Kidney epithelial cell (primary cell): ENCODE measurements around the gene RBP2. TPM values are rescaled to one million over a fixed set of nuclear protein-coding genes. Genes with fewer than 3 reads are reported as not detected.

ENCODE experiments used
- DNase-seq: peaks from one replicate; pipeline ENCODE4 v3.0.0-alpha.2; 2010; ENCODE audit warnings: low read depth
- H3K27me3 ChIP-seq: 2 replicates; pipeline ENCODE4 v1.6.0; 2011; ENCODE audit warnings: low read length; ENCODE audit not compliant: control insufficient read depth, insufficient read depth
- H3K36me3 ChIP-seq: 2 replicates; pipeline ENCODE4 v1.5.1; 2011; ENCODE audit warnings: low read length; ENCODE audit not compliant: control insufficient read depth, insufficient read depth
- H3K4me3 ChIP-seq: 2 replicates; pipeline ENCODE4 v1.5.1; 2011; ENCODE audit warnings: low read depth, mild to moderate bottlenecking, control low read depth, low read length
- total RNA-seq: library from RNA; depleted of rRNA; stranded (reverse); fragments of >200 nt; gene quantifications from 2 replicates; pipeline ENCODE4 v1.2.3, GENCODE V29; 2015
- TF ChIP-seq, protein P1 (sequence below): IDR thresholded peaks from 2 replicates; pipeline ENCODE4 v1.5.1; 2011; ENCODE audit warnings: mild to moderate bottlenecking, moderate library complexity, low read length, control low read depth, inconsistent platforms; ENCODE audit not compliant: insufficient read depth, poor library complexity, severe bottlenecking

Gene RBP2
- total RNA-seq, 1 donor from 2014 or later, result not detected

DNA sequence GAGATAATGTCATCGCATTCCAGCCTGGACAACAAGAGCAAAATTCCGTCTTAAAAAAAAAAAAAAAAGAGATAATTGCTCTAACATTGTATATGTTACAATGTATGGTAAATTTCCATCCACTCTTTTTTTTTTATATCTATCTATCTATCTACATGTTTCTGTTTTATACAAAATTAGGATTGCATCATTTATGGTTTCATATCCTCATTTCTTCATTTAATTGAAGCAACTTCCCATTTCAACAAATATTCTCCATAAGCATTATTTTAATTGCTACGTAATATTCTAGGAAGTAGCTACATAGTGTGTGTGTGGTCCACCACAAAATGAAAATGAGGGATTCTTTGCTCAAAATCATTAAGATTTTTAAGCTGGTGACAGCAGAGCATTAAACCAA is 44.8 kb upstream of the RBP2 start:
- no peak for DNase-seq
- peaks cover 3% of the 10 kb centered on the region for H3K36me3 ChIP-seq
- H3K27me3 ChIP-seq, result no peaks in the 10 kb centered on the region
- TF ChIP-seq, protein P1, sequence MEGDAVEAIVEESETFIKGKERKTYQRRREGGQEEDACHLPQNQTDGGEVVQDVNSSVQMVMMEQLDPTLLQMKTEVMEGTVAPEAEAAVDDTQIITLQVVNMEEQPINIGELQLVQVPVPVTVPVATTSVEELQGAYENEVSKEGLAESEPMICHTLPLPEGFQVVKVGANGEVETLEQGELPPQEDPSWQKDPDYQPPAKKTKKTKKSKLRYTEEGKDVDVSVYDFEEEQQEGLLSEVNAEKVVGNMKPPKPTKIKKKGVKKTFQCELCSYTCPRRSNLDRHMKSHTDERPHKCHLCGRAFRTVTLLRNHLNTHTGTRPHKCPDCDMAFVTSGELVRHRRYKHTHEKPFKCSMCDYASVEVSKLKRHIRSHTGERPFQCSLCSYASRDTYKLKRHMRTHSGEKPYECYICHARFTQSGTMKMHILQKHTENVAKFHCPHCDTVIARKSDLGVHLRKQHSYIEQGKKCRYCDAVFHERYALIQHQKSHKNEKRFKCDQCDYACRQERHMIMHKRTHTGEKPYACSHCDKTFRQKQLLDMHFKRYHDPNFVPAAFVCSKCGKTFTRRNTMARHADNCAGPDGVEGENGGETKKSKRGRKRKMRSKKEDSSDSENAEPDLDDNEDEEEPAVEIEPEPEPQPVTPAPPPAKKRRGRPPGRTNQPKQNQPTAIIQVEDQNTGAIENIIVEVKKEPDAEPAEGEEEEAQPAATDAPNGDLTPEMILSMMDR, result no peak
- no peak overlapping the region for H3K4me3 ChIP-seq

DNA sequence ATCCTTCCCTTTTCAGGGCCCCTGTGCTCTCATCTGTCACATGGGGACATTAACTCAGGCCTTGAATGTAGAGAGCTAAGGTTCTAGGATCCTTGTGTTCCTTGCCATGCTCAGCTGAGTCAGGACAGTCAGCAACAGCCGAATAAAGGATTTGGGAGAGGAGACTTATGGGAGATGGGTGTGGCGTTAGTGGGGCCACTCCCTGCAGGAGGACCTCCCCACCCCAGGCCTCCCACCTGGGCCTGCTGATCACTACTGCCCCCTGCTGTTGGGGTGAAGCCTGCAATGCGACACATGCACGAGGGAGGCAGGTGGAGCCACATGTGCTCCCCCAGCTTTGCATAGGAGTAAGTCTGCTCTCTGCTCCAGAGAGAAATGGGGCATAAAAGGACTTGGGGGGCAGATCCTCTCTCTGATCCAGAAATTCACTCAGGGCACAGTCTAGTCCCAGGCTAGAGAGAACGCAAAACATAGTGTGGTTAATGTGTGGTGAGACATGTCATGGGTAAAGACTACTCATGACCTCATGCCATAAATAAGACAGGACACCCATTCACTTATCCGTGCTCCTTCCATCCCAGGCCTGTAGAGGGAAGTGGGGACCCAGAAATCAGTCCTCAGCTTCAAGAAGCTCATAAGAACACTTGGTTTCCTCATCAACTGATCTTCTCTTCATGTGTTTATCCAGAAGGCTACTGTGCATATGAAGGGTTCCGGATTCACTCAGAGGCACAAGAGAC is 43.9 kb upstream of the RBP2 start:
- H3K36me3 ChIP-seq, result peaks cover 3% of the 10 kb centered on the region
- H3K27me3 ChIP-seq, result no peaks in the 10 kb centered on the region
- DNase-seq, result no peak
- TF ChIP-seq, protein P1, result peak; percentile 40
- H3K4me3 ChIP-seq, result no peak overlapping the region

DNA sequence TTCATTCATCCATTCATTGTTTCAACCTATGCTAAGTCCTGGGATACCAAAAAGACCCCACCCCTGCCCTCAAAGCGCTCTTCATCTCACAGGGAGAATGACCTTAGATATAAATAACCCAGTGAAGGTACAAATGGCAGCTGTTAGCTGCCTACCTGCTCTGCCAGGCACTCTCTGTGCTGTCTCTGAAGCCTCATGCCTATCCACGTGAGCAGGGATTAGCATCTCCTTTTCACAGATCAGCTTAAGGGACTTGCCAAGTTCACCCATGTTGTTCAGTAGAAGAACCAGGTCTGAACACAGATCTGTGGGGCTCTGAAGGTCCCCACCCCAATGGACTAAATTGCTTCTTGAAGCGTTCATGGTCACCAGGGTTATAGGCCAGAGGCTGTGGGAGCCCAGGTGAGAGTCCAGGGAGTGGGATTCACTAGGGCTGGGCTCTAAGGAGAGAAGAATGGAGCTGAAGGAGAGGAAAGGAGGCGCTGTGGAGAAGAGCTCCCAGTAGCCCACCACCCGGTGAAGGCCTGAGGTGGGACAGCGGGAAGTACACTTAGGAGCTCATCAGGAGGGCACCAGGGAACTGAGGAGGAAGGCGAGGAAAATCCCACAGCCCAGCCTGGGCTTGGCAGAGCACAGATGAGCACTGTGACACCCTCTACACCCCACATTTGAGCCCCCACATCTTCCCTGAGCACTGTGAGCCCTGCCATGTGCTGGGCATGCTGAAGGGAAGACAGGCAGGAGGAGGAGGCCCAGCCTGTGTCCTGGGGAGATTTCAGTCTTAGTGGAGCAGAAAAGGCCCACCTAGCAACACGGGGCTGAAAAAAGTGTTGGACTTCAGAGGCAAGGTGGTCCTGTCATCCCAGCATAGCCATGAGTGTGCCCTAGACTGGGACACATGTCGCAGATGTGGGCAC is 42.9 kb upstream of the RBP2 start:
- Histone ChIP-seq H3K36me3 (peaks cover 3% of the 10 kb centered on the region), H3K4me3 (no peak overlapping the region), H3K27me3 (no peaks in the 10 kb centered on the region)
- TF ChIP-seq, protein P1, result no peak
- DNase-seq, result no peak

DNA sequence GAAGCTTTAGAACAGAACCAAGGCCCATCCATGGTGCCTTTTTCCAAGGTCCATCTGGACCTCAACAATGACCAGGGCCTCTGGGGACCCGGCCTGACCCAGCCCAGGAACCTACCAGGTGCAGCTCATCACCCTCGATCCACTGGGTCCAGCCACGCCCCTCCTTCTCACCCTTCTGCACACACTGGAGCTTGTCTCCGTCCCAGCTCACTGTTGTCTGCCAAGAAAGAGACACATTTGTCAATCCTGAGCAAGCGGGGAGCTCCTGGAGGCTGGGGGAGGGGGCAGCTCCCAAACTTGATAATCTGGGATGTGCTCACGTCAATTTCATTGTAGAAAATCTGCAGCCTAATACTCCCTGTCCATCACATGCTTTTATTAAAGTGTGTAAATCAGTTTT is 42.0 kb upstream of the RBP2 start:
- H3K36me3 ChIP-seq, result peaks cover 3% of the 10 kb centered on the region
- H3K27me3 ChIP-seq, result no peaks in the 10 kb centered on the region
- TF ChIP-seq, protein P1, result no peak
- no peak for DNase-seq
- H3K4me3 ChIP-seq, result no peak overlapping the region

DNA sequence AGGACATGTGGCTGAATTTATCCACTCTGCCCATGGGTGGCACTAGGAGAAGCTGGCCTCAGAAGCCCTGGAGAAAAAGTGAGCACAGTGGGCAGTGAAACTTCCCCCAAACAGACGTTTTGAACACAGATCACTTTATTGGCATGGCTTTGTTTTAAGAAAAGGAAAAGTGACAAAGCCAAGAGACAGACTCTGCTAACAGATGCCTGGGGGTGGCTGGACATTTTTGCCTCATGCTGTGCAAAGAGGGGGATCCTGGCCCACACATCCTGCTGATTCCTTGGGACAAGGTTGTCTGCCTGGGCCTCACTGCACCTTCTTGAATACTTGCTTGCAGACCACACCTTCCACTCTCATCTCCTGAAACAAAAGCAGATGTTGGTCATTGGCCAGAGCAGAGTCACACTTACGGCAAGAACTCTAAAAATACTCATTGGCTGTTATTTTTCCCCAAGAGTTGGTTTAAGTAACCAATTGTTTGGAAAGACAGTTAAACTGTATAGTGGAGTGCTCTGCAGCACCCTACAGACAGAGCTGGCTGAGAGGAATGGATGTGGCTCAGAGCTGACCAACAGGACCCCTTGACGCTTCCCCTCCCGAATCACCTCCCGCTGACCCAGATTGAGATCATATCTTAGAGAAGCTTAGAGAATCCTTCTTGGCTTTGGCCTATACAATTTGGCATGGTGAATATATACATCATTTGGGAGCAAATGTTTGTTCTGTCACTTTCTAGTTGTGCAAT is 41.2 kb upstream of the RBP2 start:
- TF ChIP-seq, protein P1, result no peak
- H3K4me3 ChIP-seq, result no peak overlapping the region
- peaks cover 3% of the 10 kb centered on the region for H3K36me3 ChIP-seq
- no peaks in the 10 kb centered on the region for H3K27me3 ChIP-seq
- DNase-seq, result no peak
